HG03575 (cell line): ENCODE data around the gene NOS1AP.

Experiments used
- ATAC-seq: cut with Tn5 transposase; IDR thresholded peaks from one replicate; pipeline ENCODE4 v1.9.1; 2021; ENCODE audit not compliant: unreplicated experiment, insufficient number of reproducible peaks, low FRiP score; ENCODE audit errors: extremely low read depth

NOS1AP gene

GRCh38 chr1:162299018-162299417 lies 229.5 kb downstream of the NOS1AP start:
- no peak for ATAC-seq

- ATAC-seq: no peak
Measured at GRCh38 chr1:162300057-162300917, 230.8 kb downstream of the NOS1AP start.

GRCh38 chr1:162301696-162302095 lies 232.2 kb downstream of the NOS1AP start:
- no peak for ATAC-seq

- ATAC-seq: no peak
Measured at GRCh38 chr1:162302306-162303003, 233.0 kb downstream of the NOS1AP start.

- no peak for ATAC-seq
Measured at GRCh38 chr1:162303004-162303344, 233.5 kb downstream of the NOS1AP start.

- ATAC-seq: no peak
Measured at GRCh38 chr1:162304736-162305135, 235.2 kb downstream of the NOS1AP start.

- no peak for ATAC-seq
Measured at GRCh38 chr1:162305969-162306368, 236.5 kb downstream of the NOS1AP start.

- no peak for ATAC-seq
Measured at GRCh38 chr1:162310337-162310736, 240.8 kb downstream of the NOS1AP start.

- no peak for ATAC-seq
Measured at GRCh38 chr1:162314206-162314605, 244.7 kb downstream of the NOS1AP start.

GRCh38 chr1:162315673-162316072 lies 246.2 kb downstream of the NOS1AP start:
- no peak for ATAC-seq

GRCh38 chr1:162316187-162316586 lies 246.7 kb downstream of the NOS1AP start:
- no peak for ATAC-seq

GRCh38 chr1:162317621-162318020 lies 248.1 kb downstream of the NOS1AP start:
- no peak for ATAC-seq

- no peak for ATAC-seq
Measured at GRCh38 chr1:162319493-162320175, 250.1 kb downstream of the NOS1AP start.

GRCh38 chr1:162321809-162322422 lies 252.4 kb downstream of the NOS1AP start:
- no peak for ATAC-seq

GRCh38 chr1:162323023-162323422 lies 253.5 kb downstream of the NOS1AP start:
- ATAC-seq: no peak

- no peak for ATAC-seq
Measured at GRCh38 chr1:162324396-162324795, 254.9 kb downstream of the NOS1AP start.

- ATAC-seq: no peak
Measured at GRCh38 chr1:162326559-162326958, 257.1 kb downstream of the NOS1AP start.

GRCh38 chr1:162327144-162327787 lies 257.8 kb downstream of the NOS1AP start:
- no peak for ATAC-seq

GRCh38 chr1:162327788-162328165 lies 258.3 kb downstream of the NOS1AP start:
- ATAC-seq: no peak
